ENCODE measurements around the gene NUAK2.

The NUAK2 gene

DNA sequence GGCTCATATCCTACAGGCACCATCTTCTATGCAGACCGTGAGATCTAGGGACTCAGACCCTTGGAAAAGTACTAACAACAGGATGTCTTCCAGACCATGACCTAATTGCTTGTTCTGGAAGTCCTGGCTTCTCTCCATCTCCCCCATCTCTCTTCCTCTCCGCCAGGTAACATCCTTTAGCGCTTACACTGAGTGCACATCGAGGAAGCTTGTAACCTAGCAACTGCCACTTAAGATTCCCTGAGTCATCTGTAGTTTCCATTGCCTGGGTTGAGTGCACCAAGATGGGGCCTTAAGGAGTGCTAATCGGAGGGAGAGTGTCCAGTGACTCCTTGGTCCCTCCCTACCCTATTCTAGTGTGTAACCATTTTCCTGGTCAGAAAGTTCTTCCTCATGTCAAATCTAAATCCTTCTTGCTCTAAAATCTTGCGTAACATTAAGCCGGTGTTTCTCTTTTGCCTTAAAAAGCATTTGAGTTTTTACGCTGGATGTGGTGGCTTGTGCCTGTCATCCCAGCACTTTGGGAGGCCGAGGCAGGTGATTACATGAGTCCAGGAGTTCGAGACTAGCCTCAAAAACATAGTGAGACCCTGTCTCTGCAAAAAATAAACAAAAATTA lies 25.5 kb upstream of the NUAK2 start:
- no peak for DNase-seq

- no peak for DNase-seq
Observed at GRCh38 chr1:205345761-205346160, 24.2 kb upstream of the NUAK2 start.

GRCh38 chr1:205344066-205344928 lies 22.8 kb upstream of the NUAK2 start:
- peak; percentile 35 for DNase-seq

- no peak for DNase-seq
Observed at GRCh38 chr1:205343431-205344065, 22.0 kb upstream of the NUAK2 start.

GRCh38 chr1:205342986-205343385 lies 21.4 kb upstream of the NUAK2 start:
- no peak for DNase-seq

DNA sequence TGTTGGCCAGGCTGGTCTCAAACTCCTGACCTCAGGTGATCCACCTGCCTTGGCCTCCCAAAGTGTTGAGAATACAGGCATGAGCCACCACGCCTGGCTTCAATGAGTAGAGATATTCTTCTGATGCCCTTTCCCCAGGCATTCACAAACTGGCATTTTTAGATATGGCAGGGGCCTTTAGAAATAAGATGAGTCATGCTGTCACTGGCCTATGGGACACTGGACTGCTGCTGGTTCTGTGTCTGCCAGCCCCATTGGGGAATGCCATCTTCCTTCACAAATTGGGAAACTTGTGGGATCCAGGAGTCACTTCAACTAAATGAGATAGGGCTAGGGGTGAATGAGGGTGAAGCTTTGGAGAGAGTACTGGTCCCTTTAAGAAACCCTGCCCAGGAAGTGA lies 19.1 kb upstream of the NUAK2 start:
- no peak for DNase-seq

GRCh38 chr1:205339717-205340116 lies 18.2 kb upstream of the NUAK2 start:
- DNase-seq: no peak

DNA sequence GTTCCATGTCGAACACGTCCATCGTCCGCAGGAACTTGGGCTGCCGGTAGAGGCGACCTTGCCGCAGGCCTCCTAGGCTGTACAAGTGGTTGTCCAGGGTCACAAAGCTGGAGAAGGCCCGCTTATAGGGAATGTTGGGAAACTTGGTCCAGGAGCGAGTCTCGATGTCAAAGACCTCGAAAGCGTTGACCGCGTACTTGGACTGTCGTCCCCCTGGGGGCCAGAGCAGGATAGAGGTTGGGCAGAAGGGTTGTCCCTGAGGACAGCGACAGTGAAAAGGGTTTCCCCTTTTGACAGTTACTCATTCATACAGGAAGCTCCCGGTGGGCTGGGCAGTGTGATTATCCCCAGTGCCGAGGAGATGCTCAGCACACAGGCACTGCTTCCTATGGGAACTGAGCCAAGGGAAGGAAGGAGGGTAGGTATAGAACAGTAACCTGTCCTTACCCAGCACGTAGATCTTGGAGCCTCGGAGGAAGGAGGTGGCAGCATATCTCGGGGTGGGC lies 17.7 kb upstream of the NUAK2 start:
- DNase-seq: no peak

DNA sequence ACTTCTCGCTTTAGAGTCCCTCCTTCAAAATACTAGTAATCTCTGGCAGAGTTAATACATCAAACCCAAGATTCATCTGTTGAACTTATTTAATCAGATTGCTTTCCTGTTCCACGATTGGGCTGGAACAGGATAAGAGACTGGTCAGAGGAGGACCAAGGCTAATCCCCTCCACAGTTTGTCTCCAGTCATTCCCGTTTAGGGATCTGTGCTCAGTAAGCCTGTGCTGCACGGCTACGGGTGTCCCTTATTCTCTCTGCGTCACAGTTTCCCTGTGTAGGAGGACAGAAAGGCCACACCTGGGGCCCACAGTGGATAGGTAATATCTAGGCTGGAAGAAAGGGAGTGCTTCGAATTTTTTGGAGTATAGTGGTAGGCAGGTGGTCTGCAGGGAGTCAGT lies 16.5 kb upstream of the NUAK2 start:
- DNase-seq: no peak

- DNase-seq: no peak
Observed at GRCh38 chr1:205337481-205337880, 15.9 kb upstream of the NUAK2 start.

- peak; percentile 61 for DNase-seq
Observed at GRCh38 chr1:205335692-205336091, 14.1 kb upstream of the NUAK2 start.

GRCh38 chr1:205332015-205332791 lies 10.7 kb upstream of the NUAK2 start:
- DNase-seq: no peak

DNA sequence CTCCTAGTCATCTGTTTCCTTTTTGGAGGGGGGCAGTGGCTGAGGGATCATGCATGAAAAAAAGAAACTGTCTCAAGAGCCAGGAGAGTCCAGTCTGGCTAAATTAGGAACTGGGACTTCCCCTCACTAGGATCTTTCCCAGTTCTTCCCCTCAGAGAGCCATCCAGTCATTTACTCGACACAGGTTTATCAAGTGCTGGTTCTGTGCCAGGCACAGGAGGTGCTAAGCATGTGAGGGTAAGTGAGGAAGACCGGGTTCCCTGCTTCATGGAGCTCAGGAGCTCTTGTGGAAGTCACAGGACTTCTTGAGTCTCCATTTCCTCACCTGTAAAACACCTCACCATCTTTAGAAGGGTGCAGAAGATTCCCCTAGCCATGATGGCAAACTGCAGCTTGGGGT lies 8.6 kb upstream of the NUAK2 start:
- DNase-seq: no peak

- no peak for DNase-seq
Observed at GRCh38 chr1:205329719-205330118, 8.2 kb upstream of the NUAK2 start.

- no peak for DNase-seq
Observed at GRCh38 chr1:205328476-205328875, 6.9 kb upstream of the NUAK2 start.

DNA sequence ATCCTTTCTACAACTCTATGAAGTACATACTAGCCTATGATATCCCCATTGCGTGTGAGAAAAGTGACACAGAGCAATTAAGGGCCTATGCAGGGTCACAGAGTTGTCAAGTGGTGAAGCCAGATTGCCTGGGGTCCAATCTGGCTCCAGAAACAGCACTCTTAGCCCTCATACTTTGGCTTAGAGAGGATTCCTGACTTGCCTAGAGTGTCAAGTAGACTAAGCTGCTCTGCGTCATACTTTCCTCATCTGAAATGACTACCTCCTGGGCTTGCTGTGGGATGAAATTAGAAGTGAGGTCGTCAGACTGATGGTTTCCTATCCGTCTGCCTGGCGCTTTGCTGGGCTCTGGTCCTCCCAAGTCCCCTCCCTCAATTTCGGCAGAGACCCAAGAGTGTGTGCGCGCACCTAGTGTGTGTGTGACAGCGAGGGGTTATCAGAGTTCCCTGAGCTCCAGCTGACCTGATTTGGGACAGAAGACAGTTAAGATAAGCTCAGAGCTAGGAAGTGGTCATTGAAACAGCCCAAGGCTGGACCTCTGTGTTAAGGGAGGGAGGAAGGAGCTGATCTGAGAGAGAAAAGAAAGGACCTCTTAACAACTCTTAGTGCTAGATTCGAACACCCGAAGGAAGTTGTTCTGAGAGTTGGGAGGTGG lies 5.4 kb upstream of the NUAK2 start:
- DNase-seq: no peak

GRCh38 chr1:205325334-205325884 lies 3.9 kb upstream of the NUAK2 start:
- DNase-seq: peak; percentile 48

GRCh38 chr1:205324781-205325180 lies 3.2 kb upstream of the NUAK2 start:
- no peak for DNase-seq

DNA sequence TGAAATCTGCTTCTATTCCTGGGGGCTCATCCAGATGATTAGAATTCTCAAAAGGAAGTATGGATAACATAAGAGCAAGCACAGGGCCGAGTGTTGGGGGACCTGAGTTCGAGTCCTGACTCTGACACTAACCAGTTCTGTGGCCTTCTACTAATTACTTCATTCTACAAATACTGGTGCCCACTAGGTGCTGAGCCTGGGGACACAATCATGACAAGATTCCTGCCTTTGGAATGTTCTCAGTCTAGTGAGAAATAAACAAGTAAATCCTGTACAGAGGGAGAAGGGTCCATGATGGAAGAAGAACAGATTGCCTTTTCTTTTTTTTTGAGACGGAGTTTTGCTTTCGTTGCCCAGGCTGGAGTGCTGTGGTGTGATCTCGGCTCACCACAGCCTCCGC lies 2.2 kb upstream of the NUAK2 start:
- no peak for DNase-seq

GRCh38 chr1:205321959-205322283 lies 376 bp upstream of the NUAK2 start:
- DNase-seq: no peak

- peak; percentile 33 for DNase-seq
Observed at GRCh38 chr1:205319081-205320018, 2.2 kb downstream of the NUAK2 start.

Measured in central memory CD4-positive, alpha-beta T cell (primary cell).